Mammary microvascular endothelial cell (primary cell): Measurements from ENCODE around the gene SULT6B1. TPM values are rescaled to one million over a fixed set of nuclear protein-coding genes. Genes with fewer than 3 reads are reported as not detected.

ENCODE experiments used
- total RNA-seq: library from RNA; depleted of rRNA; stranded (reverse); fragments of >200 nt; gene quantifications from 2 replicates; pipeline ENCODE4 v1.2.3, GENCODE V29; 2015

Gene SULT6B1, protein sequence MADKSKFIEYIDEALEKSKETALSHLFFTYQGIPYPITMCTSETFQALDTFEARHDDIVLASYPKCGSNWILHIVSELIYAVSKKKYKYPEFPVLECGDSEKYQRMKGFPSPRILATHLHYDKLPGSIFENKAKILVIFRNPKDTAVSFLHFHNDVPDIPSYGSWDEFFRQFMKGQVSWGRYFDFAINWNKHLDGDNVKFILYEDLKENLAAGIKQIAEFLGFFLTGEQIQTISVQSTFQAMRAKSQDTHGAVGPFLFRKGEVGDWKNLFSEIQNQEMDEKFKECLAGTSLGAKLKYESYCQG
- not detected in 2 replicates for total RNA-seq

DNA sequence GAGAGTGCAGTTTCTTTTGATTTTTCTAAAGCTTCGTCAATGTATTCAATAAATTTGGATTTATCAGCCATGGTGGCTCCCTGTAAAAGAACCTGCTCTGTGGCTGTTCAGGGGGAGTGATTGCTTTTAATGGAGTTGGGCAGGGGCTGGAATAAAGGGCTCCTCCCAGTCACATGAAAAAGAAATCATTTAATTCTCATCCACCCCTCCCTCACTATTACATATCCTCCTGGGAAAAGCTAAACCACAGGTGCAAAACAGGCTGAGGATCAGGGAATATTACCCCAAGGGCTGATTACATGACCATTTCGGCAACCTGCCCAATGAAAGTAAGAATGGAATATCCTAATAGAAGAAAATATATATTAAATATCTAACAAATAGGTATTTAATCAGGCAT is at the start of gene SULT6B1:
Gene SULT6B1 (minus strand): TSS at position 101 of the 400 bp plus-strand sequence. CDS start 30 bp downstream, at position 71.

GRCh38 chr2:37231241-37232130 is 43.0 kb upstream of the SULT6B1 start, which contains the start of the genes CEBPZ and NDUFAF7:
Gene CEBPZ, minus strand, starts transcription at chr2:37231596. Its CDS starts 29 bp downstream, at chr2:37231567.
Gene NDUFAF7, plus strand, starts transcription at chr2:37231658. Its CDS starts 48 bp downstream, at chr2:37231706.

DNA sequence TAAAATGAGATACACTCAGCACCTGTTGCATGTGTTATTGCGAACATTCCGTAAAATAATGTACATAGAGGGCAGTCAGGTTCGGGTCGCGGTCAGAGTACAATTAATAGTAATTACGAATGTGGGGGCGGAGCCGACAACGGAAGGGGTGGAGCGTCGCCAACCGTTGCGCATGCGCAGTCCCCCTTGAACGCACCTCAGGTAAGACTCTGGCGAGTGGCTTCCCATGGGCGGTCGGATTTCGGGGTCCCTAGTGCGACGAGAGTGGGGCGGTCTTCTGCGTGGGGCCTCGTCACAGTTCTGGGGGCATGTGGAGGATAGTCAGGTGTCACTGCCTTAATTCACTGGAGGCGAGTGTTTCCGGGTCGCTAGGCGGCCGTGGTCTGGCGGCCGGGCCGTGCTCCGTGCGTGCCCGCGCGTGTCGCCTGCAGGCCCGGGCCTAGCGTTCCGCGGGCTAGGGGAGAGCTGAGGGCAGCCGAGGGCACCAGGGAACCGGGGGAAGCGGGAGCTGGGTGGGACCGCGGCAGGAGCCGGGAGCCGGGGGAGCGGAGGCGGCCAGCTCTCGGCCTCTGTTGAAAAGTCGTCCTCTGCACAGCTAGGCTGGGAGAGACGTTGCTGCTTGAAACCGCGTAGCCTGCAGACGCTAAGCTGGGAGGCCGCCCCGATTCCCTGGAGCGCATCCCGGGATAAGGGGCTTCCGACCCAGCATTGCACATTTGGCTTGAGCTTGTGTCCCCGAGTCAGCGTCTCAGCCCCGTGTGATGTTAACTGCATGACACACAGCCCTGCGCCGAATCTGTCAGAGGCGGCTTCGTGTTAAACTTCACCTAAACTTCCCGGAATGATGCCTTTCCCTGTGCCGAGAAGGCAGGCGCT is 8.1 kb upstream of the SULT6B1 start, which contains the start of gene CEBPZOS:
Gene CEBPZOS (plus strand): TSS at position 177 of the 876 bp plus-strand sequence. CDS start 3,209 bp downstream, outside the sequence.

DNA sequence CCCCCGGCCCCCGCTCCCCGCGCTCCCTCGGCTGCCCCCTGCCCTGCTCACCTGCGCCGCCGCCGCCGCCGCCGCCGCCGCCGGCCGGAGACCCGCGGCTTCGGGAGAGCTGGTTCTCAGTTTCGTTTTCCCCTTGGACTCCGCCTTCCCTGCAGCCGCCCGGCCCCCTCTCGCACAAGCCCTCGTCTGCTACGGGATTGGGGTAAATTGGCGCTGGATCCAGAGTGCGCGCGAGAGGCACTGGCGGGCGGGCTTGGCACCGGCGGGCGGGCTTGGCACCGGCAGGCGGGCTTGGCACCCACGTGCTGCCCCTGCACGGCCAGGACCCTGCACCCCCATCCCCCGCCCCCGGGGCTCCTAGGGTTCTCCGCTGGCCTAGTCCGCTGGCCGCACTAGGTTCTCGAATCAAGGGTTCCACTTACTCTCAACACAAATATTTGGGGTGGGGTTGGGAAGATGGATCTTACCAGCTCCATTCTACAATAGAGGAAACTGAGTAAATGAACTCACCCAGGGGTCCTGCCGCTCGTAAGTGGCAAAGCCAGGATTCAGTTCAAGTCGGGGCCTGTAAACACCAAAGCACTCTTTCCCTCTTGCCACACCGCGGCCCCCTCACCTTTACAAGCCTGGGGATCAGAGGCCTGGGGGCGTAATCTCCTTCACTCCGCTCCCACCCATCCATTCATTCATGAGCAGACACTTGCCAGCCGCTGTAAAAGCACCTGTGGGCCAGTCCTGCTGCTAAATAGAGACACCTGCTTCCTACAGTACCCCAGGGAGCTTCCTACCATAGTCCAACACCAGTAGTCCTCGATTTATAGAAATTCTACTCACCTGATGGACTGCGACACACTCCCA is 31.4 kb downstream of the SULT6B1 start, which contains the start of gene EIF2AK2:
Gene EIF2AK2 (minus strand): TSS at position 124 of the 858 bp plus-strand sequence. CDS start 9,174 bp downstream, outside the sequence.

Other genes starting within 250 kb of the SULT6B1 start
- gene STRN, start 222.1 kb downstream of the SULT6B1 start, total RNA-seq, result 12.6 and 14.3 TPM in 2 replicates
- gene HEATR5B, start 104.3 kb downstream of the SULT6B1 start, total RNA-seq, result 10.3 and 11.9 TPM in 2 replicates
- gene GPATCH11, start 104.2 kb downstream of the SULT6B1 start, total RNA-seq, result 6.6 and 6.8 TPM in 2 replicates
- gene EIF2AK2, start 31.7 kb downstream of the SULT6B1 start, total RNA-seq, result 28.0 and 40.9 TPM in 2 replicates
- 18.4 and 18.7 TPM in 2 replicates for gene CEBPZOS, start 7.8 kb upstream of the SULT6B1 start, total RNA-seq
- 33.6 and 40.5 TPM in 2 replicates for gene CEBPZ, start 42.9 kb upstream of the SULT6B1 start, total RNA-seq
- 8.5 and 12.1 TPM in 2 replicates for gene NDUFAF7, start 43.0 kb upstream of the SULT6B1 start, total RNA-seq
- 27.8 and 33.6 TPM in 2 replicates for gene PRKD3, start 136.2 kb upstream of the SULT6B1 start, total RNA-seq
- gene QPCT, start 156.0 kb upstream of the SULT6B1 start, total RNA-seq, result 15.7 and 16.0 TPM in 2 replicates